HCT116 (cell line): Measurements from ENCODE around the gene KLRG1. TPM values are rescaled to one million over a fixed set of nuclear protein-coding genes. Genes with fewer than 3 reads are reported as not detected.

Experiments
- ATAC-seq: fragments of 200-7000 bp; cut with Tn5 transposase; 2 replicates; pipeline ENCODE4 v1.9.1; 2020; ENCODE audit warnings: mild to moderate bottlenecking, moderate library complexity
- BruUV-seq: library from RNA; stranded (reverse); fragments of 400-500 nt; replicated peaks from 2 replicates; lab custom pipeline; 2021; lab: Mats Ljungman, UMichigan
- CTCF ChIA-PET: fragments of 300-600 bp; sonication (Branson Sonifier 250); formaldehyde crosslinking; loops from one replicate; lab custom pipeline; 2021; ENCODE audit warnings: antibody characterized with exemption; lab: Charles Lee
- POLR2A ChIA-PET: fragments of 300-600, 350-600 bp; sonication (Branson Sonifier 250); formaldehyde crosslinking; loops from one replicate; lab custom pipeline; 2021; ENCODE audit warnings: antibody characterized with exemption; lab: Charles Lee
- RAD21 ChIA-PET, 2 experiments: fragments of 300-600 bp; sonication (Branson Sonifier 250); formaldehyde crosslinking; loops; one replicate each; lab custom pipeline; 2023; ENCODE audit warnings: low total read pairs in 2 of 2; ENCODE audit not compliant: uncharacterized antibody in 2 of 2, unreplicated experiment in 2 of 2, low non-redundant PET in 1 of 2; lab: Charles Lee
- DNase-seq: peaks from one replicate; pipeline ENCODE4 v3.0.0-alpha.2; 2010; ENCODE audit warnings: low read depth, low spot score
- H2AFZ ChIP-seq: fragments of 200-600 bp; shearing (Covaris generic), sonication (generic); 2 replicates; pipeline ENCODE4 v1.6.1; 2017; ENCODE audit warnings: low read depth, mixed run types, mixed read lengths, antibody characterized with exemption, low read length; ENCODE audit not compliant: poor library complexity, severe bottlenecking
- H3K27ac ChIP-seq: 2 replicates; pipeline ENCODE4 v1.5.1; 2012; ENCODE audit warnings: low read depth, low read length
- H3K27me3 ChIP-seq: fragments of 200-600 bp; sonication (generic); 2 replicates; pipeline ENCODE4 v1.6.1; 2016; ENCODE audit warnings: mixed run types, low read length, mixed read lengths; ENCODE audit not compliant: insufficient read depth
- H3K36me3 ChIP-seq, 2 experiments: fragments of 200-500 bp in 1 of 2; fragments of 200-600 bp in 1 of 2; sonication (Bioruptor generic) in 1 of 2; sonication (generic) in 1 of 2; 2 replicates each; pipeline versions ENCODE4 v1.5.1 to v1.6.1; 2014 to 2016; ENCODE audit warnings: low read length in 2 of 2, inconsistent platforms in 1 of 2, mixed read lengths in 1 of 2, mixed run types in 1 of 2; ENCODE audit not compliant: insufficient read depth in 2 of 2, control insufficient read depth in 1 of 2
- H3K4me1 ChIP-seq, 2 experiments: fragments of 200-600 bp in 1 of 2; sonication (generic) in 1 of 2; 2 replicates each; pipeline versions ENCODE4 v1.5.1 to v1.6.1; 2012 to 2017; ENCODE audit warnings: low read length in 2 of 2, inconsistent platforms in 1 of 2, mild to moderate bottlenecking in 1 of 2, mixed read lengths in 1 of 2, mixed run types in 1 of 2, moderate library complexity in 1 of 2; ENCODE audit not compliant: insufficient read depth in 2 of 2, control insufficient read depth in 1 of 2
- H3K4me2 ChIP-seq: fragments of 200-600 bp; sonication (generic); 2 replicates; pipeline ENCODE4 v1.6.1; 2017; ENCODE audit warnings: mixed run types, low read length, mixed read lengths
- H3K4me3 ChIP-seq, 2 experiments: fragments of 200-600 bp in 1 of 2; sonication (generic) in 1 of 2; replicated peaks in 1 of 2; 2 replicates each; pipeline ENCODE4 v1.5.1; 2011 to 2016; ENCODE audit warnings: low read length in 2 of 2, control low read depth in 1 of 2, low read depth in 1 of 2, mild to moderate bottlenecking in 1 of 2, mixed read lengths in 1 of 2, mixed run types in 1 of 2
- H3K79me2 ChIP-seq: fragments of 200-600 bp; sonication (generic); 2 replicates; pipeline ENCODE4 v1.6.1; 2017; ENCODE audit warnings: mild to moderate bottlenecking, mixed run types, low read length, moderate library complexity, mixed read lengths; ENCODE audit not compliant: insufficient read depth
- H3K9ac ChIP-seq: fragments of 200-600 bp; sonication (generic); 2 replicates; pipeline ENCODE4 v1.6.1; 2016; ENCODE audit warnings: low read length, mixed read lengths
- H3K9me2 ChIP-seq: fragments of 200-600 bp; sonication (generic), shearing (Covaris generic); 2 replicates; pipeline ENCODE4 v1.6.1; 2017; ENCODE audit warnings: mixed run types, mild to moderate bottlenecking, moderate library complexity; ENCODE audit not compliant: insufficient read depth
- H3K9me3 ChIP-seq, 2 experiments: fragments of 200-500 bp in 1 of 2; fragments of 200-600 bp in 1 of 2; sonication (Bioruptor generic) in 1 of 2; sonication (generic) in 1 of 2; 2 replicates each; pipeline ENCODE4 v1.6.1; 2014 to 2017; ENCODE audit warnings: low read length in 2 of 2, mixed read lengths in 2 of 2, inconsistent platforms in 1 of 2, low read depth in 1 of 2, mild to moderate bottlenecking in 1 of 2, mixed run types in 1 of 2, moderate library complexity in 1 of 2; ENCODE audit not compliant: control insufficient read depth in 1 of 2, insufficient read depth in 1 of 2
- H4K20me1 ChIP-seq: fragments of 200-600 bp; sonication (generic), shearing (Covaris generic); 2 replicates; pipeline ENCODE4 v1.6.1; 2017; ENCODE audit warnings: mixed run types, mild to moderate bottlenecking, moderate library complexity; ENCODE audit not compliant: insufficient read depth
- CEBPB ChIP-seq: IDR thresholded peaks from 2 replicates; pipeline ENCODE4 v1.6.1; 2012; ENCODE audit warnings: low read depth
- CTCF ChIP-seq, 3 experiments: fragments of 200-600 bp in 1 of 3; sonication (generic) in 1 of 3; IDR thresholded peaks in 2 of 3; conservative IDR thresholded peaks in 1 of 3; 2 replicates each; pipeline ENCODE4 v1.5.1; 2012 to 2017; ENCODE audit warnings: low read depth in 2 of 3, low read length in 2 of 3, antibody characterized with exemption in 1 of 3, borderline replicate concordance in 1 of 3, control low read depth in 1 of 3, mild to moderate bottlenecking in 1 of 3, mixed read lengths in 1 of 3, mixed run types in 1 of 3, moderate library complexity in 1 of 3; ENCODE audit not compliant: insufficient read depth in 1 of 3
- EGR1 ChIP-seq: IDR thresholded peaks from 2 replicates; pipeline ENCODE4 v1.6.1; 2012; ENCODE audit warnings: low read depth
- EZH2 ChIP-seq: fragments of 200-600 bp; sonication (generic); IDR thresholded peaks from 2 replicates; pipeline ENCODE4 v1.6.1; 2017; ENCODE audit warnings: antibody characterized with exemption, mixed run types
- EZH2phosphoT487 ChIP-seq: fragments of 200-600 bp; IDR thresholded peaks from 2 replicates; pipeline ENCODE4 v1.6.1; 2018; ENCODE audit warnings: antibody characterized with exemption, borderline replicate concordance
- JUND ChIP-seq: IDR thresholded peaks from 2 replicates; pipeline ENCODE4 v1.6.1; 2012
- POLR2A ChIP-seq: IDR thresholded peaks from 2 replicates; pipeline ENCODE4 v1.7.0; 2011; ENCODE audit warnings: borderline replicate concordance; ENCODE audit not compliant: insufficient read depth, insufficient read length; ENCODE audit errors: extremely low read depth
- RAD21 ChIP-seq: IDR thresholded peaks from 2 replicates; pipeline ENCODE4 v1.6.1; 2012; ENCODE audit warnings: low read depth, mild to moderate bottlenecking
- REST ChIP-seq: IDR thresholded peaks from 2 replicates; pipeline ENCODE4 v1.6.1; 2012; ENCODE audit warnings: low read depth
- SIN3A ChIP-seq: IDR thresholded peaks from 2 replicates; pipeline ENCODE4 v1.6.1; 2012; ENCODE audit warnings: low read depth
- SP1 ChIP-seq: IDR thresholded peaks from 2 replicates; pipeline ENCODE4 v1.6.1; 2012; ENCODE audit warnings: low read depth
- SRF ChIP-seq: IDR thresholded peaks from 2 replicates; pipeline ENCODE4 v1.6.1; 2012; ENCODE audit warnings: low read depth
- TCF7L2 ChIP-seq: IDR thresholded peaks from 2 replicates; pipeline ENCODE4 v1.7.0; 2011; ENCODE audit warnings: borderline replicate concordance, inconsistent platforms; ENCODE audit not compliant: insufficient read depth, insufficient read length; ENCODE audit errors: extremely low read depth
- YY1 ChIP-seq: IDR thresholded peaks from 2 replicates; pipeline ENCODE4 v1.6.1; 2011; ENCODE audit warnings: low read length, low read depth, moderate library complexity, mild to moderate bottlenecking; ENCODE audit not compliant: insufficient replicate concordance; ENCODE audit errors: extremely low read depth
- intact Hi-C: fragments of 100-400 bp; cut with micrococcal nuclease; formaldehyde crosslinking; loops from 2 replicates; pipeline ENCODE4 v1.10.0; 2022
- total RNA-seq: library from RNA; stranded (reverse); gene quantifications from one replicate; pipeline ENCODE4 v1.2.1, GENCODE V29; 2021; ENCODE audit not compliant: unreplicated experiment

Gene KLRG1
- total RNA-seq, 1 experiment from 2014 or later: 1.5 TPM

GRCh38 chr12:9037431-9037830 lies 48.1 kb downstream of the KLRG1 start:
- intact Hi-C loops: loop anchor here (5.0 kb wide), 2 partner anchors 145 to 255 kb away; no protein-coding TSS in a partner anchor
- H3K4me3 ChIP-seq: no peak overlapping the region
- ATAC-seq (no peak), DNase-seq (no peak)
- ChIA-PET CTCF (interaction anchor here (0.8 kb wide), 1 partner anchor 12 kb away, joined by 4 read pairs; no protein-coding TSS in a partner anchor), POLR2A (no interaction called here), RAD21 (no interaction called here)
- no peaks in the 10 kb centered on the region for H3K36me3 ChIP-seq
- H3K79me2 ChIP-seq: no peaks in the 10 kb centered on the region
- no peaks in the 10 kb centered on the region for H3K9me3 ChIP-seq
- H3K9me2 ChIP-seq: no peaks in the 10 kb centered on the region
- H4K20me1 ChIP-seq: no peaks in the 10 kb centered on the region
- no peak overlapping the region for H3K27ac ChIP-seq
- no peaks in the 10 kb centered on the region for H3K4me1 ChIP-seq
- no peak overlapping the region for H3K9ac ChIP-seq
- no peak overlapping the region for H3K4me2 ChIP-seq
- TF ChIP-seq JUND (no peak), POLR2A (no peak), SP1 (no peak), EZH2 (no peak), SIN3A (no peak), SRF (no peak), EGR1 (no peak), TCF7L2 (no peak), CTCF (IDR thresholded peaks at IDR 0.05 in 2 of 3, conservative IDR thresholded peaks at IDR 0.05 in 1 of 3; ENCODE audit: borderline replicate concordance in 1 of 3, insufficient read depth in 1 of 3, low read depth in 2 of 3, low read length in 2 of 3) (no peak), REST (no peak), YY1 (no peak), RAD21 (no peak), CEBPB (no peak), EZH2phosphoT487 (no peak)
- no peak overlapping the region for H2AFZ ChIP-seq
- no TSS peak for BruUV-seq
- H3K27me3 ChIP-seq: 0 out of 2 replicates have a peak, but pooled peaks cover 4% of the 10 kb centered on the region
